Activated CD8-positive, alpha-beta T cell treated with anti-CD3 and anti-CD28 coated beads for 36 hours (primary cell): ENCODE data around the gene DGKK. TPM values are rescaled to one million over a fixed set of nuclear protein-coding genes. Genes with fewer than 3 reads are reported as not detected.

ENCODE experiments used
- ATAC-seq: fragments of 200-7000 bp; cut with Tn5 transposase; one replicate; pipeline ENCODE4 v1.10.0; 2021; ENCODE audit warnings: mild to moderate bottlenecking, moderate library complexity
- CTCF ChIA-PET: fragments of 350-600 bp; sonication (Branson Sonifier 250); formaldehyde crosslinking; loops from one replicate; lab custom pipeline; 2021; ENCODE audit warnings: antibody characterized with exemption; lab: Charles Lee
- POLR2A ChIA-PET: fragments of 350-600 bp; sonication (Branson Sonifier 250); formaldehyde crosslinking; loops from one replicate; lab custom pipeline; 2021; ENCODE audit warnings: antibody characterized with exemption; lab: Charles Lee
- DNase-seq: peaks from one replicate; pipeline ENCODE4 v3.0.0-alpha.2; 2020
- H3K27ac Mint-ChIP-seq: one replicate; pipeline ENCODE4 v1.8.0; 2021; ENCODE audit warnings: mild to moderate bottlenecking, mixed read lengths
- H3K27me3 Mint-ChIP-seq: one replicate; pipeline ENCODE4 v1.8.0; 2021; ENCODE audit warnings: mixed read lengths
- H3K36me3 Mint-ChIP-seq: one replicate; pipeline ENCODE4 v1.8.0; 2021; ENCODE audit warnings: low read depth, mixed read lengths
- H3K4me1 Mint-ChIP-seq: one replicate; pipeline ENCODE4 v1.8.0; 2021; ENCODE audit warnings: low read depth, mixed read lengths
- H3K4me3 Mint-ChIP-seq: one replicate; pipeline ENCODE4 v1.8.0; 2021; ENCODE audit warnings: mild to moderate bottlenecking, moderate library complexity, mixed read lengths
- H3K9me3 Mint-ChIP-seq: one replicate; pipeline ENCODE4 v1.8.0; 2021; ENCODE audit warnings: mixed read lengths
- intact Hi-C: fragments of 100-400 bp; cut with micrococcal nuclease; formaldehyde crosslinking; loops from one replicate; pipeline ENCODE4 v1.10.0; 2022
- total RNA-seq, 2 experiments: library from RNA; stranded (reverse); gene quantifications; one replicate each; pipeline ENCODE4 v1.2.3, GENCODE V29; 2021
- TF ChIP-seq, protein P1 (sequence below): fragments of 200-600 bp; IDR thresholded peaks from one replicate; pipeline ENCODE4 v1.8.0; 2022; ENCODE audit warnings: antibody characterized with exemption, mild to moderate bottlenecking

Gene DGKK
- total RNA-seq, 2 experiments from 2014 or later = not detected

DNA sequence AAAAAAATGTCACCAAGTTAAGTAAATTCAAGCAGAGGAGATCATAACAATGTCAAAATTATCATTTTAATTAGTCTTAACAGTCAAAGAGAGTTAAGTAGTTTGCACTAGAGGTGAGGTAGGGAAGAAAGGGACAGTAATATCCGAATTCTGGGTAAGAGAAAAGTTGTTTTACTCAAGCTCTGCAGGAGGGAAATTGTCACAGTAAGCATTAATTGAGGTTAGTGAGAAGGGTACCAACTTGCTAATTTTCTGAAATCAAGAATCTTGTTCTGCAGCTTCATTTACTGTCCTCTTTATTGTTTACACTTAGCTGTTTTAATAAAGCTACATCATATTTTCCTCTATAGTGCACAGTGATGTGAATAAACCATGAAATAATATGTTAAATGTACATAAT is 11.0 kb downstream of the DGKK start:
- intact Hi-C loops = no loop called here
- TF ChIP-seq, protein P1, sequence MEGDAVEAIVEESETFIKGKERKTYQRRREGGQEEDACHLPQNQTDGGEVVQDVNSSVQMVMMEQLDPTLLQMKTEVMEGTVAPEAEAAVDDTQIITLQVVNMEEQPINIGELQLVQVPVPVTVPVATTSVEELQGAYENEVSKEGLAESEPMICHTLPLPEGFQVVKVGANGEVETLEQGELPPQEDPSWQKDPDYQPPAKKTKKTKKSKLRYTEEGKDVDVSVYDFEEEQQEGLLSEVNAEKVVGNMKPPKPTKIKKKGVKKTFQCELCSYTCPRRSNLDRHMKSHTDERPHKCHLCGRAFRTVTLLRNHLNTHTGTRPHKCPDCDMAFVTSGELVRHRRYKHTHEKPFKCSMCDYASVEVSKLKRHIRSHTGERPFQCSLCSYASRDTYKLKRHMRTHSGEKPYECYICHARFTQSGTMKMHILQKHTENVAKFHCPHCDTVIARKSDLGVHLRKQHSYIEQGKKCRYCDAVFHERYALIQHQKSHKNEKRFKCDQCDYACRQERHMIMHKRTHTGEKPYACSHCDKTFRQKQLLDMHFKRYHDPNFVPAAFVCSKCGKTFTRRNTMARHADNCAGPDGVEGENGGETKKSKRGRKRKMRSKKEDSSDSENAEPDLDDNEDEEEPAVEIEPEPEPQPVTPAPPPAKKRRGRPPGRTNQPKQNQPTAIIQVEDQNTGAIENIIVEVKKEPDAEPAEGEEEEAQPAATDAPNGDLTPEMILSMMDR = no peak
- DNase-seq (no peak), ATAC-seq (no peak)
- Mint-ChIP-seq H3K9me3 (no peaks in the 10 kb centered on the region), H3K4me3 (no peak overlapping the region), H3K4me1 (no peaks in the 10 kb centered on the region), H3K27ac (no peak overlapping the region), H3K36me3 (no peaks in the 10 kb centered on the region), H3K27me3 (peaks cover 3% of the 10 kb centered on the region)
- CTCF ChIA-PET = interaction anchor here (0.6 kb wide), 1 partner anchor 236 kb away, joined by 3 read pairs; no protein-coding TSS in a partner anchor
- POLR2A ChIA-PET = no interaction called here

DNA sequence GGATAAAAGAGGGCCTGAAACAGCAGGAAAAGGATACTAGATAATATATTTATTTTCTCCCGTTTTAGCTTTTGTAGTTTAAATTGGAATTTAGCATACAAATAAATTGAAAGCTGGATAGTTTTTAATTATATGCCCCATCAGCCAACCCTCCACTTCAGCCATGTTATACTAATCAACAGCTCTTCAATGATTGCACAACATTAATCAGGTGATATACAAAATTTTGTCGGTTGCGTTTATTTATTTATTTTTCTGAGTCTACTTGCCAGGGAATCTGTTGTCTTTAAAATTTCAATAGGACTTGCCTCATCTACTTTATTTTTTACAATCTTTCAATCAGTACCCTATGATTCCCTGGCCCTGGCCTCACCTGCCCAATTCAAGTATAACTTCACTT is 12.1 kb downstream of the DGKK start:
- Mint-ChIP-seq H3K27me3 (peaks cover 3% of the 10 kb centered on the region), H3K36me3 (no peaks in the 10 kb centered on the region), H3K4me3 (no peak overlapping the region), H3K9me3 (no peaks in the 10 kb centered on the region), H3K4me1 (no peaks in the 10 kb centered on the region), H3K27ac (no peak overlapping the region)
- intact Hi-C loops = no loop called here
- CTCF ChIA-PET = no interaction called here
- DNase-seq (no peak), ATAC-seq (no peak)
- POLR2A ChIA-PET = no interaction called here
- TF ChIP-seq, protein P1 = no peak

DNA sequence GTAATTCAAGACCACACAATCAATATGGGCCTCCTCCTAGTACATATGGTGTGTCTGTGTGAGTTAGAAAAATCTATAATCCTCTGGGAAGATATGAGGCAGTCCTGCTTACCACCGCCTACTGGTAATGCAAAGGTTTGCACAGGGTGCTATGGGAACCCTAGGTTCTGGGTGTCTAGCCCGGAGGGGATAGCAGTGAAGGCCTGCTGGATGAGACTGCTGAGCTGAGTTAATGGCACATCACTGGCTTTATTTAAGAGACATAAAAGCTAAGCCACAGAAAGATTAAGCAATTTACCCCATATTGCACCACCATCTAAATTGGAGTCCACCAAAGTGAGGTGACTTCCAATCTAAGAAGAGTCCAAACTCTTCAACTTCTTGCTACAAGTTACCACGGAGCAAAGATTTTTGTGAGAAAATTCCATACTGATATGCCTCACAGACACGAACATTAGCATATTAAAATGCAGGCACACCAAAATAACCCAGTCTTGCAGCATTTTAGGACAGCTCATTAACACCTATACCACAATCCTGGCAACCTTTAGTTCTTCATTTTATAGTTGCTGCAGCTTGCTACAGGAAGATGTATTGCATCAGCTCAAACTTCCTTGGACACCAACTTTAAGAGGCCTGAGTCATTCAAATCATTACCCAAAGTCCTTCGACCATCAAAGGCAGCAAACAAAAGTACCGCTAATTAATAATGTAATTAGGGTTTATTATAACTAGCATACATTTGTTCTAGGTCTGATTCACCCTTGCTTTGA is 13.7 kb downstream of the DGKK start:
- no peaks in the 10 kb centered on the region for H3K9me3 Mint-ChIP-seq
- CTCF ChIA-PET = no interaction called here
- H3K36me3 Mint-ChIP-seq = no peaks in the 10 kb centered on the region
- peaks cover 5% of the 10 kb centered on the region for H3K27me3 Mint-ChIP-seq
- H3K27ac Mint-ChIP-seq = no peak overlapping the region
- H3K4me1 Mint-ChIP-seq = no peaks in the 10 kb centered on the region
- intact Hi-C loops = no loop called here
- no peak for ATAC-seq
- POLR2A ChIA-PET = interaction anchor here (0.7 kb wide), 1 partner anchor 104 kb away, joined by 3 read pairs; no protein-coding TSS in a partner anchor
- H3K4me3 Mint-ChIP-seq = no peak overlapping the region
- TF ChIP-seq, protein P1 = no peak
- DNase-seq = no peak

DNA sequence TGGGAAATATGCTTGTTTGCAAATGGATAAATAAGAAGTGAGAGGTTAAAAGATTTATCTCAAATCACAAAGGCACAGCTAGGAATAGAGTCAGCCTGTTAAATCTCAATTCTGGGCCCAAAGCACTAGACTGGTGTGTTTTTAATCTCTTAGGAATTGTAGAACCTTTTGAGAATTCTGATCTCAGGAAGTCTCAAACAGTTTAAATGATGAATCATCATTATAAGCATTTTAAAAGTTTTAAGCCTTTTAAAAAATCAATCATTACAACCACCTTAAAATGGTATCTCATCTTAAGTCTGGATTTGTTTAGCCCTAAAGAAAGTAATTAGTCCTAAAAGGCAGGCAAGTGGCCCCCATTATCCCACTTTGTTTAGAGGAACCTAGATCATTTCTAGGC is 17.8 kb downstream of the DGKK start:
- DNase-seq = no peak
- H3K9me3 Mint-ChIP-seq = no peaks in the 10 kb centered on the region

DNA sequence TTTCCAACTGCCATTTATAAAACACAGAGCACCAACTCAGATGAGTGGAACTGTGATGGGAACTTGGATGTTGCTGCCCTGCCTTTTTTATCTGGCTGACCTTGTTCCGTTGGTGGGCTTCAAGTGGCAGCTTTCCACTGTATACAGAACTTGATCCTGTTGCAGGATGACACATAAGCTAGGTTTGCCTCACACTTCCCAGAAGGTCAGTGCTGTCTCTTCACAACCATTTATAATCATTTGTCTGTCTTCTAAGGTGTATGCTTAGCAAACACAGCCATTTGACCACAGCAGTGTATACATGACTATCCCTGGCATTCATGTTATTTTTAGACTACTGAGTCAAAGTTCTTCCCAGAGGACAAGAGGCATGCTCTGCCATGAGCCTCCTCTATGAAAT is 20.3 kb downstream of the DGKK start:
- H3K27ac Mint-ChIP-seq = no peak overlapping the region
- intact Hi-C loops = no loop called here
- no peak for DNase-seq
- TF ChIP-seq, protein P1 = no peak
- H3K27me3 Mint-ChIP-seq = peaks cover 7% of the 10 kb centered on the region
- ChIA-PET POLR2A (no interaction called here), CTCF (no interaction called here)
- H3K9me3 Mint-ChIP-seq = no peaks in the 10 kb centered on the region
- H3K4me1 Mint-ChIP-seq = no peaks in the 10 kb centered on the region
- no peak for ATAC-seq
- H3K4me3 Mint-ChIP-seq = no peak overlapping the region
- H3K36me3 Mint-ChIP-seq = no peaks in the 10 kb centered on the region

More for the DNA sequence above, 17.8 kb downstream of the DGKK start:
- peaks cover 7% of the 10 kb centered on the region for H3K27me3 Mint-ChIP-seq
- POLR2A ChIA-PET = no interaction called here
- CTCF ChIA-PET = no interaction called here
- intact Hi-C loops = no loop called here
- H3K36me3 Mint-ChIP-seq = no peaks in the 10 kb centered on the region
- ATAC-seq = no peak
- no peak overlapping the region for H3K27ac Mint-ChIP-seq
- TF ChIP-seq, protein P1 = no peak
- H3K4me3 Mint-ChIP-seq = no peak overlapping the region
- H3K4me1 Mint-ChIP-seq = no peaks in the 10 kb centered on the region
